Vagina (tissue), 2 donors: Measurements from ENCODE around the gene NPSR1. TPM values are rescaled to one million over a fixed set of nuclear protein-coding genes. Genes with fewer than 3 reads are reported as not detected.
"Not testable (repeated sequence)": the region's sequence is repeated elsewhere in the genome, so short reads cannot be mapped to it uniquely, and the experiment has no call there.

ENCODE experiments used
- DNase-seq, 2 donors: peaks; one replicate each; pipeline ENCODE4 v3.0.0-alpha.2; 2017; ENCODE audit errors: extremely low spot score in 2 of 2
- H3K27ac ChIP-seq: fragments of 200-600 bp; sonication (generic); one replicate; pipeline ENCODE4 v1.5.1; 2019
- H3K27me3 ChIP-seq: fragments of 200-600 bp; sonication (generic); one replicate; pipeline ENCODE4 v1.5.1; 2019
- H3K36me3 ChIP-seq, 2 donors: fragments of 200-600 bp; sonication (generic); one replicate each; pipeline ENCODE4 v1.5.1; 2017 to 2019
- H3K4me1 ChIP-seq: fragments of 200-600 bp; sonication (generic); one replicate; pipeline ENCODE4 v1.5.1; 2019
- H3K4me3 ChIP-seq, 2 donors: fragments of 200-600 bp; sonication (generic); 1 replicate in 1 of 2; 2 replicates in 1 of 2; pipeline ENCODE4 v1.5.1; 2016 to 2019
- H3K9me3 ChIP-seq: fragments of 200-600 bp; sonication (generic); one replicate; pipeline ENCODE4 v1.5.1; 2019
- CTCF ChIP-seq, 3 experiments: fragments of 450-650 bp in 2 of 3; fragments of 200-600 bp in 1 of 3; sonication (generic) in 1 of 3; IDR thresholded peaks; one replicate each; pipeline ENCODE4 v1.5.1; 2017 to 2019; ENCODE audit warnings: antibody characterized with exemption in 3 of 3, mild to moderate bottlenecking in 2 of 3, moderate library complexity in 2 of 3
- POLR2A ChIP-seq, 2 donors: fragments of 450-650 bp; IDR thresholded peaks; one replicate each; pipeline ENCODE4 v1.6.1; 2017; ENCODE audit warnings: antibody characterized with exemption in 2 of 2, mild to moderate bottlenecking in 2 of 2, moderate library complexity in 2 of 2
- POLR2AphosphoS5 ChIP-seq, 2 donors: sonication (generic); formaldehyde crosslinking; IDR thresholded peaks; one replicate each; pipeline ENCODE4 v1.9.0; 2017; ENCODE audit warnings: antibody characterized with exemption in 2 of 2, mild to moderate bottlenecking in 2 of 2, low read depth in 1 of 2; ENCODE audit not compliant: insufficient read depth in 1 of 2
- intact Hi-C: fragments of 100-400 bp; cut with DNase I; formaldehyde crosslinking; loops from one replicate; pipeline ENCODE4 v1.15.1; 2023
- total RNA-seq: library from RNA; depleted of rRNA; stranded (reverse); fragments of >200 nt; gene quantifications from one replicate; pipeline ENCODE4 v1.2.3, GENCODE V29; 2016

Gene NPSR1
- total RNA-seq, 1 donor from 2014 or later: not detected

DNA sequence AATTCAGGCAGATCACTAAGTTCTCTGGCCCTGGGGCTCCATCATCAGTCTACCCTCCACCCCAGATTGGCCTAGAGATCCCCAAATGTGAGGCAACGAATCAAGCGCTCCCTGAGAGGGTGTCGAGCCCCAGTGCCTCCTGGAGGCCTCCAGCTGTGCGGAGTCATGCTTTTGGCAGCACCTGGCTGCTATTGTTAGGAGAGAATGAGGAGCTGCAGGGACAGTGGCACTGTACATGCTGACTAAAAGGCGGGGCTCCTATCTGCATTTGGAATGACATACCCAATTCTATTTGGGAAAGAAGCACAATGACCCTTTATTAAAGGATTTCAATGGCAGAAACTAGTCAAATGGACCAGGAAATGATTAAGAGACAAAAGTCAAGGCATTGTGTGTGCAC lies 217.5 kb downstream of the NPSR1 start:
- Histone ChIP-seq H3K9me3 (no peaks in the 10 kb centered on the region), H3K27me3 (no peaks in the 10 kb centered on the region), H3K4me1 (no peaks in the 10 kb centered on the region), H3K27ac (no peak overlapping the region), H3K4me3 (no peak overlapping the region), H3K36me3 (no peaks in the 10 kb centered on the region)
- peak; percentile 44 to 81 for DNase-seq
- intact Hi-C loops: no loop called here
- TF ChIP-seq CTCF (IDR thresholded peaks at IDR 0.05) (no peak), POLR2A (IDR thresholded peaks at IDR 0.05) (no peak), POLR2AphosphoS5 (IDR thresholded peaks at IDR 0.05; ENCODE audit: insufficient read depth in 1 of 2, low read depth in 1 of 2) (no peak)

GRCh38 chr7:34878944-34879735 lies 221.1 kb downstream of the NPSR1 start:
- H3K4me1 ChIP-seq, H3K4me3 ChIP-seq, H3K36me3 ChIP-seq, H3K9me3 ChIP-seq, H3K27me3 ChIP-seq, H3K27ac ChIP-seq, intact Hi-C loops: not testable (repeated sequence)
- peak; percentile 54 to 74 for DNase-seq

- H3K4me3 ChIP-seq: no peak overlapping the region
- intact Hi-C loops: no loop called here
- no peaks in the 10 kb centered on the region for H3K27me3 ChIP-seq
- H3K36me3 ChIP-seq: no peaks in the 10 kb centered on the region
- DNase-seq: peak; percentile 46 to 65
- no peak overlapping the region for H3K27ac ChIP-seq
- no peaks in the 10 kb centered on the region for H3K4me1 ChIP-seq
- H3K9me3 ChIP-seq: no peaks in the 10 kb centered on the region
- TF ChIP-seq POLR2AphosphoS5 (IDR thresholded peaks at IDR 0.05; ENCODE audit: insufficient read depth in 1 of 2, low read depth in 1 of 2): no peak
- TF ChIP-seq POLR2A (IDR thresholded peaks at IDR 0.05): no peak
- TF ChIP-seq CTCF (IDR thresholded peaks at IDR 0.05): no peak
Observed at GRCh38 chr7:34879871-34880270, 221.9 kb downstream of the NPSR1 start.

DNA sequence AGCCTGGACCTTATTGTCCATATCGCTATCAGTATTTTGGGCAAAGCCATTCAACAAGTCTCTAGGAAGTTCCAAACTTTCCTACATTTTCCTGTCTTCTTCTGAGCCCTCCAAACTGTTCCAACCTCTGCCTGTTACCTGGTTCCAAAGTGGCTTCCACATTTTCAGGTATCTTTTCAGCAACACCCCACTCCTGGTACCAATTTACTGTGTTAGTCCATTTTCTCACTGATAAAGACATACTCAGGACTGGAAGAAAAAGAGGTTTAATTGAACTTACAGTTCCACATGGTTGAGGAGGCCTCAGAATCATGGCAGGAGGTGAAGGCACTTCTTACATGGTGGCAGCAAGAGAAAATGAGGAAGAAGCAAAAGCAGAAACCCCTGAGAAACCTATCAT lies 225.8 kb downstream of the NPSR1 start:
- DNase-seq, H3K36me3 ChIP-seq, H3K4me3 ChIP-seq, H3K27me3 ChIP-seq, H3K9me3 ChIP-seq, H3K27ac ChIP-seq, H3K4me1 ChIP-seq, intact Hi-C loops: not testable (repeated sequence)

GRCh38 chr7:34886856-34887255 lies 228.8 kb downstream of the NPSR1 start:
- no peaks in the 10 kb centered on the region for H3K9me3 ChIP-seq
- intact Hi-C loops: no loop called here
- H3K27ac ChIP-seq: no peak overlapping the region
- H3K4me1 ChIP-seq: no peaks in the 10 kb centered on the region
- no peak for DNase-seq
- H3K27me3 ChIP-seq: no peaks in the 10 kb centered on the region
- no peaks in the 10 kb centered on the region for H3K36me3 ChIP-seq
- TF ChIP-seq POLR2A (IDR thresholded peaks at IDR 0.05): no peak
- no peak for TF ChIP-seq CTCF (IDR thresholded peaks at IDR 0.05)
- TF ChIP-seq POLR2AphosphoS5 (IDR thresholded peaks at IDR 0.05; ENCODE audit: insufficient read depth in 1 of 2, low read depth in 1 of 2): no peak
- H3K4me3 ChIP-seq: no peak overlapping the region

GRCh38 chr7:34889951-34890350 lies 231.9 kb downstream of the NPSR1 start:
- DNase-seq: no peak
- no peak overlapping the region for H3K4me3 ChIP-seq
- H3K36me3 ChIP-seq: no peaks in the 10 kb centered on the region
- no peaks in the 10 kb centered on the region for H3K27me3 ChIP-seq
- H3K4me1 ChIP-seq: no peaks in the 10 kb centered on the region
- TF ChIP-seq POLR2AphosphoS5 (IDR thresholded peaks at IDR 0.05; ENCODE audit: insufficient read depth in 1 of 2, low read depth in 1 of 2) (no peak), CTCF (IDR thresholded peaks at IDR 0.05) (no peak), POLR2A (IDR thresholded peaks at IDR 0.05) (no peak)
- H3K27ac ChIP-seq: no peak overlapping the region
- intact Hi-C loops: no loop called here
- no peaks in the 10 kb centered on the region for H3K9me3 ChIP-seq
